GM19467 (cell line): Measurements from ENCODE around the gene KYAT1.
A peak's percentile ranks its signal among the peaks of the same experiment; 100 is the strongest.
"Not testable (repeated sequence)": the region's sequence is repeated elsewhere in the genome, so short reads cannot be mapped to it uniquely, and the experiment has no call there.

Source experiments
- ATAC-seq: cut with Tn5 transposase; IDR thresholded peaks from one replicate; pipeline ENCODE4 v1.9.1; 2021; ENCODE audit warnings: mild to moderate bottlenecking, moderate library complexity; ENCODE audit not compliant: unreplicated experiment

KYAT1 gene

GRCh38 chr9:128843171-128843570, 38.6 kb downstream of the KYAT1 start:
- not testable (repeated sequence) for ATAC-seq

DNA sequence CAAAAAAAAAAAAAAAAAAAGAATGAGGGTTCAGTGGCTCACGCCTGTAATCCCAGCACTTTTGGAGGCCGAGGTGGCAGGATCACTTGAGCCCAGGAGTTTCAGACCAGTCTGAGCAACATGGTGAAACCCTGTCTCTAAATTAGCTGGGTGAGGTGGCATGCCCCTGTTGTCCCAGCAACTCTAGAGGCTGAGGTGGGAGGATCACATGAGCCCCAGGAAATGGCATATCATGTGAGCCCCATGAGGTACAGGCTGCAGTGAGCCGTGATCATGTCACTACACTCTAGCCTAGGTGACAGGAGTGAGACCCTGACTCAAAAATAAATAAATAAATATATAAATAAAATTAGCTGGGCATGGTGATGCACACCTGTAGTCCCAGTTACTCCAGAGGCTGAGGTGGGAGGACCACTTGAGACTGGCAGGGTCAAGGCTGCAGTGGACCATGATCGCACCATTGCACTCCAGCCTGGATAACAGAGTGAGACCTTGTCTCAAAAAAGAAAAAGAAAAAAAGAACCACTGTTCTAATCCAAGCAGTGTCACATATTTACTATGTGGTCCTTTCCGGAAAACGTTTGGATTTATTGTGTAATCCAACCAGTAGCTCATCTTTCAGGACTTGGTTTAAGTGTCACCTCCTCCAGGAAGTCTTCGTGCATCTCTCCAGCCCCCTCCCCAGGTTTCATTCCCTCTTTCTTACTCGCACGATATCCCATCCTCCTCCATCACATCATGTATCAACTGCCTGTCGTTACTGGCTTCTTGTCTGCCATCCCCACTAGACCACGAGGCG, 39.9 kb downstream of the KYAT1 start:
- ATAC-seq: no peak

DNA sequence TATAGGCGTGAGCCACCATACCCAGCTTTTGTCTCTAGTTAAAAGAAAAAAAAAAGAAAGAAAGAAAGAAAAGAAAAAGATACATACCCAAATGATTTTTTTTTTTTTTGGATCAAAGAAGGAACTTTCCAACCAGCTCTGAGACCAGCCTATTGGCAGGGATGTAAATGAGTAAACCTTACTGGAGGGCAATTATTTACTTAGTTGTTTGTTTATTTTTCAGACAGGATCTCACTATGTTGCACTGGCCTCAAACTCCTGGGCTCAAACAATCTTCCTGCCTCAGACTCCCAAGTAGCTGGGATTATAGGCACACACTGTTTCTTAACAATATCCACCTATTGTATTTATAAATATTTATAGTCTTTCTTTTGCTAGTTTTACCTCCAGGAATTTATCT, 41.2 kb downstream of the KYAT1 start:
- ATAC-seq: no peak

- ATAC-seq: no peak
Observed at GRCh38 chr9:128838338-128838737, 43.4 kb downstream of the KYAT1 start.

DNA sequence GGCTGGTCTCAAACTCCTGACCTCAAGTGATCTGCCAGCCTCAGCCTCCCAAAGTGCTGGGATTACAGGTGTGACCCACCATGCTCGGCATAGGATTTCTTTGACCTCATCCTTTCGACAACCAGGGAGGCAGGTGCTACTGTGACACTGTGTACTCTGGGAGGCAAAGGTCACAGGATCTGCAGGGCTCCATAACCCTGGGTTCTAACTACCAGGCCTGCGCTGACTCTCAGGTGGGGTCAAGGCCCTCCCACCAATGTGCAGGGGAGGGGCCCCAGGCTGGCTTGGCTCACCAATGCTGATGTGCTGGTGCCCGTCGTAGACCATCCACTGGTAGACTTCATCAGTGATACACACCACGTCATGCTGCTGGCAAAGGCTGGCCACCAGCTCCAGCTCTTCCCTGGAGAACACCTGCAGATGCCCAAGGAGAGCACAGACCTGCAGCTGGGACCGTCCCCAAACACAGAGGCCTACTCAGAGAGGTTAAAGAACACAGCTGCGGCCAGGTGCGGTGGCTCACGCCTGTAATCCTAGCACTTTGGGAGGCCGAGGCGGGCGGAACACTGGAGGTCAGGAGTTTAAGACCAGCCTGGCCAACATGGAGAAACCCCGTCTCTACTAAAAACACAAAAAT, 45.1 kb downstream of the KYAT1 start:
- no peak for ATAC-seq

DNA sequence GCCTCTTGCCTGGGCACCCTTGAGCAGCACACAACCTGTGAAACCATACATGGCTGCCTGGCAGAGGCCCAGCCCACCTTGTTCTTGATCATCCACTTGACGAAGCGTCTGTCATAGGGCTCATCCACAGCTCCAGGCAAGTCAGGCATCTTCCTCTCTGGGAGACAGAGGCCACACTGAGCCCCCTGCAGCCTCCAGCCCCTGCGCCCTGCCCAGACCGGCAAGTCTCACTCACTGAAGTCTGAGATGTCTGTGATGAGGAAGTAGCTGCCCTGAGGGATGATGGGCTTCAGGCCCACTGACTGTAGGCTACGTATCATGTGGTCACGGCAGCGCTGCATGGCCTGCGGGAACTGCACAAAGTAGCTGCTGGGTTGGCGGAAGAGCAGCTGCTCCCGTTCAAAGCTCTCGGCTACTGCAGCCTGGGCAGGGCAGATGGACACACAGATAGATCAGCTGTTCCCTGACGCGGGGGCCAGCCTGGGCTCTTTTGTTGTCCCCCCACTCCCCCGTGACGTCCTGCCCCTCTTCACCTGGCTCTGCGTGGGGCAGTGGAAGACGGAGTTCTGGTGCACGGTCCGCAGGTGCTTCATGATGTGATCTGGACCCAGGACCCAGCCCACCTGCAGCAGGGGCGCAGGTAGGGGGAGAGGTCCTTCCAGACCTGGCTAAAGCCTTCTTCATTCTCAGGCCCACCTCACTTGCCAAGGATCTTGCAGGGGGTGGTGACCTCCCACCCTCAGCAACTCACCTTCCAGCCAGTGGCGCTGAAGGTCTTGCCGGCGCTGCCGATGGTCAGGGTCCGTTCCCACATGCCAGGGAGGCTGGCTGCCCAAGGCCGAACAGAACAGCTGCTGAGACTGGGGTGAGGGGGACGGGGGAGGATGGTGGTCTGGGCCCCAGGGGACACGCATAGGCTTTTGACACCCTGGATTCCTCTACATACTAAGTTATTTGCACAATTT, 46.2 kb downstream of the KYAT1 start:
- no peak for ATAC-seq

GRCh38 chr9:128833696-128834095, 48.1 kb downstream of the KYAT1 start:
- no peak for ATAC-seq

DNA sequence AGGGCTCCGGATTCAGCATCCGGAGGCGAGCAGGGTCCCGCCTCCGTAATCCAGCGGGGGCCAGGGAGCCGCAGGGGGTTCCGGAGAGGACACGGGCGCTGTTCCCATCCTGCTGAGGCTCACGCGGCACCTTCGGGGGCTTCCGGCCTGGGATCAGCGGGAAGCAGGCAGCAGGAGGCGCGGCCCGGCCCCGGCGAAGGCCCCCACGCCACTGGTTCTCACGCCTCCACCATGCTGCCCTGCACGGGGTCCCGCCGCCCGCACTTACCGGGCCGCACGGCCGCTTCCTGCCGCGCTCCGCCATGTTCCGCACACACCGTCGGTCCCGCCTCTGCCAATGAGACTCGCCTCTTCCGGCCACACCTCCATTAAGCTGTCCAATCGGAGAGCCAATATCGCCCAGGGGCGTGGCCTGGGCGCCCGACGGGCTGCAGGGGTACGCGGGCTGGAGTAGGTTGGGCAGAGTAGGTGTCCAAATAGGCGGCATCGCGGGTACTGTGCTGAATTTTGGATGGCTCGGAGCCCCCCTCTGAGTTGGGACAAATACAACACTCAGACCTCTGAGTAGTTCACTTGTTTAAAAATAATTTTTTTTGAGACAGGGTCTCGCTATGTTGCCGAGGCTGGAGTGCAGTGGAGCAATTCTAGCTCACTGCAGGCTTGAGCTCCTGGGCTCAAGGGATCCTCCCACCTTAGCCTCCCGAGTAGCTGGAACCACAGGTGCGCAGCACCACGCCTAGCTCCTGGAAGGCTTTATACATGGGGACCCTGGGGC, 52.1 kb downstream of the KYAT1 start, which contains the start of gene SPOUT1:
Gene SPOUT1 (minus strand): TSS at position 318 of the 775 bp plus-strand sequence. CDS start 14 bp downstream, at position 304.
- peak; percentile 97 for ATAC-seq

GRCh38 chr9:128828719-128829452, 52.9 kb downstream of the KYAT1 start:
- peak; percentile 8 for ATAC-seq

GRCh38 chr9:128828267-128828666, 53.5 kb downstream of the KYAT1 start:
- no peak for ATAC-seq

- no peak for ATAC-seq
Observed at GRCh38 chr9:128825923-128826700, 55.6 kb downstream of the KYAT1 start.

DNA sequence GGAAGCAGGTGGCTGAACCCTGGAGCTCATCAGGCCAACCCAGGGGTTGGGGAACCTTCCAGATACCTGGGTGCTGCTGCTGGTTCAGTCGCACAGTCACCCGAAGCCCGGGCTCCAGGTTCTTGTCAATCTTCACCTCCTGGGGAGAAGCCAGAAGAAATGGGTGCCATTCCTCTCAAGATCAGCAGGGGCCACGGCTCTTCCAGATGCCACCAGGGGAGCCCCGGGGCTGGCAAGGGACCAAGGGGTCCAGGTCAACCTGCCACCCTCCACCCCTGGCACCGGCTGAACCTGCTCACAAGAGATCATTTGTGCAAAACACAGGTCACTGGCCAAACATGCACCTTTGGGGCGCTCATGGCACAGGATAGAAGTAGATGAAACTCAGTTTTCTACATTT, 56.8 kb downstream of the KYAT1 start:
- no peak for ATAC-seq

- ATAC-seq: no peak
Observed at GRCh38 chr9:128823903-128824406, 57.8 kb downstream of the KYAT1 start.

- no peak for ATAC-seq
Observed at GRCh38 chr9:128823362-128823902, 58.3 kb downstream of the KYAT1 start.

DNA sequence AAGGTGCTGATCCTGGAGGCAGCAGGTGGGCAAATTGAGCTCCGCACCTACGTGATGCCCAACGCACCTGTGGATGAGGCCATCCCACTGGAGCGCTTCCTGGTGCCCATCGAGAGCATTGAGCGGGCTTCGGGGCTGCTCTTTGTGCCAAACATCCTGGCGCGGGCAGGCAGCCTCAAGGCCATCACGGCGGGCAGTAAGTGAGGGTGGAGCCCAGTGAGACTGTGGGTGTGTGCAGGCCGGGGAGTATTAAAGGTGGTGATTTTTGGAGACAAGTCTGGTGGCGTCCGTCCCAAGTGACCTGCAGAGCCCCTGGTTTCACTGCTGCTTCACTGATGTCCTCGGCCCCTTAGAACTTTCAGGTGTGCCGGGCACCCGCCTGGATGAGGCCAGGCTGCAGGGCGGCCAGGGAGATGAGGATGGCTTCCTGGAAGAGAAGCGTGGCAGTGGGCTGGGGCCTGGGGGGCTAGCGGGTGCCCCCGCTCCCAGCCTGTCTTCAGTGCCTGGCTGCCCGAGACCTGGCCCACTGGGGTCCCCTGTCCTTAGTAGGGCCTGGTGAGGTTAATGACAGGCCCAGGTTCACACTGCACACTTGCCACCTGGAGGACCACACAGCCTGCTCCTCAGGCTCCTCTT, 59.2 kb downstream of the KYAT1 start:
- no peak for ATAC-seq

- ATAC-seq: no peak
Observed at GRCh38 chr9:128821584-128822406, 60.0 kb downstream of the KYAT1 start.
